Right cardiac atrium (tissue), 5 donors: ENCODE measurements around the gene LATS2. TPM values are rescaled to one million over a fixed set of nuclear protein-coding genes. Genes with fewer than 3 reads are reported as not detected.

Source experiments
- ATAC-seq, 2 donors: fragments of 200-7000 bp; cut with Tn5 transposase; one replicate each; pipeline versions ENCODE4 v1.8.0 to v1.9.1; 2020; ENCODE audit warnings: moderate library complexity in 2 of 2, mild to moderate bottlenecking in 1 of 2
- DNase-seq, 3 donors: peaks; one replicate each; pipeline ENCODE4 v3.0.0-alpha.2; 2020
- H3K27ac ChIP-seq: one replicate; pipeline ENCODE4 v1.5.1; 2013; ENCODE audit warnings: mild to moderate bottlenecking, low read length, control low read depth, moderate library complexity
- H3K27me3 ChIP-seq: one replicate; pipeline ENCODE4 v1.6.1; 2013; ENCODE audit not compliant: control insufficient read depth, insufficient read depth
- H3K4me1 ChIP-seq: one replicate; pipeline ENCODE4 v1.6.1; 2013; ENCODE audit warnings: low read length; ENCODE audit not compliant: control insufficient read depth, insufficient read depth
- H3K4me3 ChIP-seq: one replicate; pipeline ENCODE4 v1.5.1; 2013; ENCODE audit warnings: low read length, control low read depth
- H3K9me3 ChIP-seq: one replicate; pipeline ENCODE4 v1.6.1; 2013; ENCODE audit warnings: low read length; ENCODE audit not compliant: control insufficient read depth
- WGBS: extraction: QIAGEN DNeasy Blood & Tissue Kit; methylation state at CpG from one replicate; pipeline ENCODE4 v1.1.7; 2013; 5-methylcytosine and 5-hydroxymethylcytosine counted together
- intact Hi-C, 4 donors: fragments of 100-400 bp; cut with DNase I; formaldehyde crosslinking; loops; one replicate each; pipeline versions ENCODE4 v1.11.0 to v1.14.0; 2022 to 2023
- polyA plus RNA-seq: library from polyadenylated mRNA; stranded (reverse); fragments of 200-250 nt; gene quantifications from one replicate; pipeline ENCODE4 v1.2.3, GENCODE V29; 2013
- total RNA-seq, 4 donors: library from RNA; stranded (reverse); fragmentation: NEBNext Ultra II Directional; extraction: Animal tissue kit (Norgen Biotek cat#: 25700); gene quantifications; one replicate each; pipeline ENCODE4 v1.2.1, GENCODE V29; 2021
- donor health status: healthy with polysubstance abuse.
- donor health status: DM: no; HTN: yes; CAD: no.
- donor health status: DM: no; HTN: no; CAD: no.
- donor health status: DM: no; HTN: yes; CAD: no; lungs with severe emphysema.
- donor health status: DM: yes; HTN: yes; CAD: no.

LATS2 gene
- total and polyA plus RNA-seq, 5 donors = 10.5 to 36.7 (median 23.6) TPM

GRCh38 chr13:21014502-21015170 is 46.8 kb downstream of the LATS2 start:
- Histone ChIP-seq H3K27me3 (no peaks in the 10 kb centered on the region), H3K9me3 (no peaks in the 10 kb centered on the region), H3K4me1 (peaks cover 25% of the 10 kb centered on the region), H3K27ac (peak overlapping the region; percentile 72), H3K4me3 (no peak overlapping the region)
- ATAC-seq (peak; percentile 74 to 80), DNase-seq (peak; percentile 51 to 81 (median 81))
- 33% methylated on average over 8 of the region's 8 CpGs for WGBS
- intact Hi-C loops = no loop called here

GRCh38 chr13:21014139-21014501 is 47.3 kb downstream of the LATS2 start:
- DNase-seq (no peak), ATAC-seq (no peak)
- Histone ChIP-seq H3K4me3 (no peak overlapping the region), H3K27me3 (no peaks in the 10 kb centered on the region), H3K27ac (peak overlapping the region; percentile 72), H3K9me3 (no peaks in the 10 kb centered on the region), H3K4me1 (peaks cover 25% of the 10 kb centered on the region)
- WGBS = 66% methylated on average over 6 of the region's 6 CpGs
- intact Hi-C loops = no loop called here

- Histone ChIP-seq H3K27me3 (no peaks in the 10 kb centered on the region), H3K4me1 (peaks cover 27% of the 10 kb centered on the region), H3K9me3 (no peaks in the 10 kb centered on the region), H3K27ac (peak overlapping the region; percentile 79), H3K4me3 (no peak overlapping the region)
- WGBS = 63% methylated on average over 4 of the region's 4 CpGs
- intact Hi-C loops = no loop called here
- no peak for ATAC-seq
- DNase-seq = no peak
These were observed 47.7 kb downstream of the LATS2 start for GRCh38 chr13:21013682-21014038.

GRCh38 chr13:21012841-21013681 is 48.3 kb downstream of the LATS2 start:
- peak; percentile 52 to 64 for ATAC-seq
- H3K27ac ChIP-seq = peak overlapping the region; percentile 79
- intact Hi-C loops = no loop called here
- 33% methylated on average over 5 of the region's 5 CpGs for WGBS
- no peaks in the 10 kb centered on the region for H3K27me3 ChIP-seq
- peaks cover 27% of the 10 kb centered on the region for H3K4me1 ChIP-seq
- H3K4me3 ChIP-seq = no peak overlapping the region
- H3K9me3 ChIP-seq = no peaks in the 10 kb centered on the region
- DNase-seq = peak in 1 of 3 donors; percentile 51

- intact Hi-C loops = no loop called here
- no peaks in the 10 kb centered on the region for H3K27me3 ChIP-seq
- ATAC-seq (no peak), DNase-seq (no peak)
- H3K9me3 ChIP-seq = no peaks in the 10 kb centered on the region
- 63% methylated on average over 5 of the region's 5 CpGs for WGBS
- no peak overlapping the region for H3K27ac ChIP-seq
- H3K4me1 ChIP-seq = peaks cover 27% of the 10 kb centered on the region
- no peak overlapping the region for H3K4me3 ChIP-seq
These were observed 49.2 kb downstream of the LATS2 start for GRCh38 chr13:21012211-21012610.

- no peaks in the 10 kb centered on the region for H3K27me3 ChIP-seq
- no peak for ATAC-seq
- DNase-seq = no peak
- no peak overlapping the region for H3K27ac ChIP-seq
- intact Hi-C loops = no loop called here
- peaks cover 22% of the 10 kb centered on the region for H3K4me1 ChIP-seq
- H3K4me3 ChIP-seq = no peak overlapping the region
- H3K9me3 ChIP-seq = no peaks in the 10 kb centered on the region
These were observed 50.0 kb downstream of the LATS2 start for GRCh38 chr13:21011378-21011777.

- DNase-seq (no peak), ATAC-seq (no peak)
- WGBS = 43% methylated on average over 1 of the region's 1 CpG
- H3K9me3 ChIP-seq = no peaks in the 10 kb centered on the region
- intact Hi-C loops = no loop called here
- peak overlapping the region; percentile 25 for H3K27ac ChIP-seq
- H3K27me3 ChIP-seq = no peaks in the 10 kb centered on the region
- H3K4me1 ChIP-seq = peaks cover 21% of the 10 kb centered on the region
- H3K4me3 ChIP-seq = no peak overlapping the region
These were observed 50.8 kb downstream of the LATS2 start for GRCh38 chr13:21010621-21011020.

GRCh38 chr13:21009036-21009435 is 52.4 kb downstream of the LATS2 start:
- Histone ChIP-seq H3K27ac (no peak overlapping the region), H3K9me3 (no peaks in the 10 kb centered on the region), H3K4me1 (peaks cover 18% of the 10 kb centered on the region), H3K4me3 (no peak overlapping the region), H3K27me3 (no peaks in the 10 kb centered on the region)
- intact Hi-C loops = no loop called here
- ATAC-seq = no peak
- no peak for DNase-seq
- WGBS = 74% methylated on average over 7 of the region's 7 CpGs

- Histone ChIP-seq H3K4me1 (peaks cover 13% of the 10 kb centered on the region), H3K4me3 (no peak overlapping the region), H3K9me3 (no peaks in the 10 kb centered on the region), H3K27ac (no peak overlapping the region), H3K27me3 (no peaks in the 10 kb centered on the region)
- DNase-seq (peak in 1 of 3 donors; percentile 58), ATAC-seq (no peak)
- 96% methylated on average over 11 of the region's 11 CpGs for WGBS
- intact Hi-C loops = no loop called here
These were observed 53.4 kb downstream of the LATS2 start for GRCh38 chr13:21008026-21008425.

- DNase-seq = no peak
- H3K4me3 ChIP-seq = no peak overlapping the region
- peak overlapping the region; percentile 18 for H3K27ac ChIP-seq
- WGBS = 47% methylated on average over 11 of the region's 11 CpGs
- peak; percentile 45 to 47 for ATAC-seq
- intact Hi-C loops = no loop called here
- no peaks in the 10 kb centered on the region for H3K27me3 ChIP-seq
- peaks cover 11% of the 10 kb centered on the region for H3K4me1 ChIP-seq
- no peaks in the 10 kb centered on the region for H3K9me3 ChIP-seq
These were observed 55.0 kb downstream of the LATS2 start for GRCh38 chr13:21006141-21007005.

GRCh38 chr13:21005193-21005592 is 56.2 kb downstream of the LATS2 start:
- WGBS = 68% methylated on average over 3 of the region's 3 CpGs
- Histone ChIP-seq H3K4me3 (no peak overlapping the region), H3K27me3 (no peaks in the 10 kb centered on the region), H3K9me3 (no peaks in the 10 kb centered on the region), H3K27ac (no peak overlapping the region), H3K4me1 (peaks cover 8% of the 10 kb centered on the region)
- intact Hi-C loops = no loop called here
- peak; percentile 61 to 64 for ATAC-seq
- no peak for DNase-seq
